ENCODE data around the gene DBP.
"Not testable (repeated sequence)": the region's sequence is repeated elsewhere in the genome, so short reads cannot be mapped to it uniquely, and the experiment has no call there.

The DBP gene

GRCh38 chr19:48636859-48637448, at the start of gene DBP:
TSS of gene DBP (minus strand) at chr19:48637379. CDS start at chr19:48636994, 385 bp downstream.
- no peak for DNase-seq

- not testable (repeated sequence) for DNase-seq
Observed at GRCh38 chr19:48686637-48687036, 49.5 kb upstream of the DBP start.

- no peak for DNase-seq
Observed at GRCh38 chr19:48686088-48686487, 48.9 kb upstream of the DBP start.

GRCh38 chr19:48685583-48685982, 48.4 kb upstream of the DBP start:
- no peak for DNase-seq

GRCh38 chr19:48683349-48683748, 46.2 kb upstream of the DBP start:
- no peak for DNase-seq

GRCh38 chr19:48681127-48681470, 43.9 kb upstream of the DBP start:
- DNase-seq: no peak

- no peak for DNase-seq
Observed at GRCh38 chr19:48680436-48681126, 43.4 kb upstream of the DBP start.

GRCh38 chr19:48680006-48680405, 42.8 kb upstream of the DBP start:
- not testable (repeated sequence) for DNase-seq

- no peak for DNase-seq
Observed at GRCh38 chr19:48678201-48678600, 41.0 kb upstream of the DBP start.

GRCh38 chr19:48676887-48677286, 39.7 kb upstream of the DBP start:
- DNase-seq: no peak

- no peak for DNase-seq
Observed at GRCh38 chr19:48676487-48676886, 39.3 kb upstream of the DBP start.

GRCh38 chr19:48674921-48675824, 38.0 kb upstream of the DBP start:
- DNase-seq: peak; percentile 81

GRCh38 chr19:48674216-48674809, 37.1 kb upstream of the DBP start:
- DNase-seq: no peak

GRCh38 chr19:48673436-48674100, 36.4 kb upstream of the DBP start:
- no peak for DNase-seq

- DNase-seq: no peak
Observed at GRCh38 chr19:48672994-48673393, 35.8 kb upstream of the DBP start, which contains the start of gene NTN5. TSS of gene NTN5 (minus strand) at chr19:48673017. CDS start at chr19:48670986, 2,031 bp downstream.

- DNase-seq: no peak
Observed at GRCh38 chr19:48671446-48671995, 34.3 kb upstream of the DBP start.

GRCh38 chr19:48670699-48671445, 33.7 kb upstream of the DBP start:
- DNase-seq: no peak

- no peak for DNase-seq
Observed at GRCh38 chr19:48669903-48670668, 32.9 kb upstream of the DBP start.

- DNase-seq: no peak
Observed at GRCh38 chr19:48668761-48669160, 31.6 kb upstream of the DBP start.

- DNase-seq: no peak
Observed at GRCh38 chr19:48668332-48668731, 31.2 kb upstream of the DBP start.

GRCh38 chr19:48665786-48666185, 28.6 kb upstream of the DBP start:
- DNase-seq: no peak

All from stimulated activated CD4-positive, alpha-beta T cell treated with anti-CD3 and anti-CD28 coated beads, Interleukin-4, amount 100 ng/mL, for 24 hours (primary cell).